Esophagus (tissue), 2 donors: ENCODE results near the gene CLDN24. TPM values are rescaled to one million over a fixed set of nuclear protein-coding genes. Genes with fewer than 3 reads are reported as not detected.

ENCODE experiments used
- H3K27ac ChIP-seq, 2 donors: one replicate each; pipeline ENCODE4 v1.5.1; 2013; ENCODE audit warnings: low read depth in 2 of 2, mild to moderate bottlenecking in 2 of 2, inconsistent platforms in 1 of 2, low read length in 1 of 2, moderate library complexity in 1 of 2
- H3K27me3 ChIP-seq, 2 donors: one replicate each; pipeline ENCODE4 v1.6.1; 2013; ENCODE audit warnings: low read length in 2 of 2, control low read depth in 1 of 2, mild to moderate bottlenecking in 1 of 2; ENCODE audit not compliant: insufficient read depth in 2 of 2, control insufficient read depth in 1 of 2
- H3K36me3 ChIP-seq, 2 donors: one replicate each; pipeline ENCODE4 v1.6.1; 2013; ENCODE audit warnings: low read length in 1 of 2; ENCODE audit not compliant: control insufficient read depth in 2 of 2, insufficient read depth in 2 of 2
- H3K4me1 ChIP-seq, 2 donors: one replicate each; pipeline ENCODE4 v1.6.1; 2013; ENCODE audit warnings: low read length in 1 of 2; ENCODE audit not compliant: control insufficient read depth in 2 of 2, insufficient read depth in 2 of 2
- H3K4me3 ChIP-seq, 2 donors: one replicate each; pipeline ENCODE4 v1.5.1; 2013; ENCODE audit warnings: low read length in 2 of 2, mild to moderate bottlenecking in 2 of 2, low read depth in 1 of 2, moderate library complexity in 1 of 2
- H3K9me3 ChIP-seq, 2 donors: one replicate each; pipeline ENCODE4 v1.6.1; 2013; ENCODE audit warnings: mild to moderate bottlenecking in 2 of 2, low read depth in 1 of 2, low read length in 1 of 2, moderate library complexity in 1 of 2; ENCODE audit not compliant: control insufficient read depth in 2 of 2, insufficient read depth in 1 of 2
- WGBS, 2 donors: extraction: QIAGEN DNeasy Blood & Tissue Kit; methylation state at CpG; one replicate each; pipeline ENCODE4 v1.1.7; 2013; 5-methylcytosine and 5-hydroxymethylcytosine counted together
- polyA plus RNA-seq, 2 donors: library from polyadenylated mRNA; stranded (reverse); fragments of 200-250 nt; gene quantifications; one replicate each; pipeline ENCODE4 v1.2.3, GENCODE V29; 2013
- donor health status: healthy with polysubstance abuse.
- donor health status: Bipolar disorder and iron deficiency.

The CLDN24 gene
- polyA plus RNA-seq, 2 donors: not detected

GRCh38 chr4:183337349-183337748, 15.1 kb upstream of the CLDN24 start:
- no peak overlapping the region for H3K27ac ChIP-seq
- 84 to 89% methylated on average over 9 of the region's 9 CpGs for WGBS, 2 donors

DNA sequence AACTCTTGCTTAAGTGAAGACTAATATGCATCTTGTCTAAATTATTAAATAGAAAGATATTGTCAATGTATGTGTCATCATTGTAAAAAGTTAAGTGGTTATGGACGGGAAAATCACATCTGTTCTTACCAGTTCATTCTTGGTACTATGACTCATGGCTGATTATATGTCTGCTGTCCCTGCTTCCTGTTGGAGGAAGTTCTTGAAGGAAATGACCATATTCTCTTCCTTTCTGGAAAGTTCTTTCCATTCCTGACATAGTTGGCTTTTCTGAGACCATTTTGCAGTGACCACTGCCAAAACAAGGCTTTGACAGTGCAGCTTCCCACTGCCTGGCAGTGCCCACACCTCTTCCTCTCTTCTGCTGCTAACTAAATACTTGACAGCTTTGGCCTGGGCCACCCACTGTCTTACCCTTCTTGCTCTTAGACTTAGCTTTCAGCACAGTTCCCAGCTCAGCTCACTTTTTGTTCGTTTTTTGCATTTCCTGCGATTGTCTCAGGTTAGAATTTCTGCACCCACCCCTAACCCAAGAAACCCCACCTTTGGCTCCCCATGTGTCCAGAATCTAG, 13.2 kb upstream of the CLDN24 start:
- H3K9me3 ChIP-seq: no peaks in the 10 kb centered on the region
- peaks cover 0 to 8% of the 10 kb centered on the region in 2 donors for H3K4me1 ChIP-seq
- H3K4me3 ChIP-seq: no peak overlapping the region
- H3K36me3 ChIP-seq: no peaks in the 10 kb centered on the region
- 55 to 59% methylated on average over 3 of the region's 3 CpGs for WGBS, 2 donors
- H3K27ac ChIP-seq: peak overlapping the region in 1 of 2 donors; percentile 36
- no peaks in the 10 kb centered on the region for H3K27me3 ChIP-seq

More at GRCh38 chr4:183337349-183337748, 15.1 kb upstream of the CLDN24 start:
- H3K36me3 ChIP-seq: no peaks in the 10 kb centered on the region
- H3K4me1 ChIP-seq: peaks cover 0 to 3% of the 10 kb centered on the region in 2 donors
- no peak overlapping the region for H3K4me3 ChIP-seq
- H3K9me3 ChIP-seq: no peaks in the 10 kb centered on the region
- H3K27me3 ChIP-seq: no peaks in the 10 kb centered on the region

- Histone ChIP-seq H3K4me1 (peaks cover 2 to 11% of the 10 kb centered on the region in 2 donors), H3K36me3 (no peaks in the 10 kb centered on the region), H3K4me3 (no peak overlapping the region), H3K27me3 (no peaks in the 10 kb centered on the region), H3K27ac (no peak overlapping the region), H3K9me3 (no peaks in the 10 kb centered on the region)
- 43 to 62% methylated on average over 6 of the region's 6 CpGs for WGBS, 2 donors
Measured at GRCh38 chr4:183333983-183334382, 11.8 kb upstream of the CLDN24 start.

GRCh38 chr4:183333202-183333601, 11.0 kb upstream of the CLDN24 start:
- H3K27me3 ChIP-seq: no peaks in the 10 kb centered on the region
- no peaks in the 10 kb centered on the region for H3K9me3 ChIP-seq
- WGBS, 2 donors: 92 to 94% methylated on average over 9 of the region's 9 CpGs
- H3K36me3 ChIP-seq: no peaks in the 10 kb centered on the region
- peaks cover 2 to 11% of the 10 kb centered on the region in 2 donors for H3K4me1 ChIP-seq
- no peak overlapping the region for H3K27ac ChIP-seq
- H3K4me3 ChIP-seq: no peak overlapping the region

DNA sequence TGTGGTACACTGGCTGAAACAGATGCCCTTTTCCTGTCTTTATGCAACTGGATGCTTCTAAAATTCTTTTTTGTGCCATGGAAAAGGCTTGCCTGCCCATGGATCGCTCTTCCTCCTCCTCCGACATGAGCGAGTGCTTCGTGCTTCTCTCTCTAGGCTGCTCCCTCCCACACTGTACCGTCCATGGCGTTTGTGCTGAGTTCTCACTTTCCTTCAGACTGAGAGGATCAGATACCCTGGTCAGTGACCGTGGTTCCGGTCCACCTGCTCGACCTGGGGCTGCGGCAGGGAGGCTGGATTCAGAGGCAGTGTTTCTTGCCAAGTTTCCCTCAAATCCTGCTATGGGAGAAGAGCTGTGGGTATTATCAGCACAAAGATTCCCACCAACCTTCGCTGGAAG, 10.2 kb upstream of the CLDN24 start:
- no peak overlapping the region for H3K4me3 ChIP-seq
- H3K9me3 ChIP-seq: no peaks in the 10 kb centered on the region
- H3K27me3 ChIP-seq: no peaks in the 10 kb centered on the region
- no peaks in the 10 kb centered on the region for H3K36me3 ChIP-seq
- 86 to 87% methylated on average over 11 of the region's 11 CpGs for WGBS, 2 donors
- H3K27ac ChIP-seq: no peak overlapping the region
- peaks cover 2 to 11% of the 10 kb centered on the region in 2 donors for H3K4me1 ChIP-seq

DNA sequence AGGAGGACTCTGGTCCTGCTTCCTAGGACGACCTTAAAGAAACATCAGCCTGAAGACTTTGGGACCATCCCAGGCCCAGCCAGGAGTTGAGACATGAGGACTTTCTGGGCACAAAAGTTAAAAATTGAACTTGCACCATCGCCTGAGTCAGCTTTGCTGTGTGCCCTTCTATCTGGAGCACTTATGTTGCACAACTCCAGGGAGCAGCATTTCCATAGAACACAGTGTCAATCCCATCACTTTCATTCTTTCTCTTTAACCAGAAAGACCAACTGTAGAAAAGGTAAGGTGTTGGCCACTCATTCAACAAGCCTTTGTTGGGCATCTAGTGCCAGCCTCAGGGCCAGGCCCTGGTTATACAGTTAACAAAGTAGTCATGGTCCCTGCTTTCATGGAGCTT, 8.6 kb upstream of the CLDN24 start:
- Histone ChIP-seq H3K4me1 (peaks cover 2 to 11% of the 10 kb centered on the region in 2 donors), H3K36me3 (no peaks in the 10 kb centered on the region), H3K27ac (no peak overlapping the region), H3K9me3 (peaks cover 0 to 4% of the 10 kb centered on the region in 2 donors), H3K27me3 (no peaks in the 10 kb centered on the region), H3K4me3 (no peak overlapping the region)
- 85 to 91% methylated on average over 2 of the region's 2 CpGs for WGBS, 2 donors

- 29 to 55% methylated on average over 10 of the region's 10 CpGs for WGBS, 2 donors
- Histone ChIP-seq H3K4me3 (no peak overlapping the region), H3K4me1 (peaks cover 2 to 11% of the 10 kb centered on the region in 2 donors), H3K27me3 (no peaks in the 10 kb centered on the region), H3K36me3 (no peaks in the 10 kb centered on the region), H3K9me3 (peaks cover 0 to 4% of the 10 kb centered on the region in 2 donors), H3K27ac (peak overlapping the region in 1 of 2 donors; percentile 2)
Measured at GRCh38 chr4:183329954-183330742, 7.9 kb upstream of the CLDN24 start.

GRCh38 chr4:183329244-183329643, 7.0 kb upstream of the CLDN24 start:
- peaks cover 2 to 11% of the 10 kb centered on the region in 2 donors for H3K4me1 ChIP-seq
- peaks cover 0 to 2% of the 10 kb centered on the region in 2 donors for H3K27me3 ChIP-seq
- no peak overlapping the region for H3K27ac ChIP-seq
- no peaks in the 10 kb centered on the region for H3K36me3 ChIP-seq
- no peak overlapping the region for H3K4me3 ChIP-seq
- 90 to 96% methylated on average over 6 of the region's 6 CpGs for WGBS, 2 donors
- peaks cover 0 to 4% of the 10 kb centered on the region in 2 donors for H3K9me3 ChIP-seq

GRCh38 chr4:183328832-183329231, 6.6 kb upstream of the CLDN24 start:
- Histone ChIP-seq H3K4me3 (no peak overlapping the region), H3K4me1 (peaks cover 2 to 9% of the 10 kb centered on the region in 2 donors), H3K9me3 (peaks cover 0 to 4% of the 10 kb centered on the region in 2 donors), H3K27ac (no peak overlapping the region), H3K36me3 (no peaks in the 10 kb centered on the region), H3K27me3 (peaks cover 0 to 2% of the 10 kb centered on the region in 2 donors)
- whole genome bisulfite sequencing, 2 donors: 53 to 59% methylated on average over 7 of the region's 7 CpGs
